ENCODE results near the gene IWS1. TPM values are rescaled to one million over a fixed set of nuclear protein-coding genes. Genes with fewer than 3 reads are reported as not detected.

IWS1 gene
- total RNA-seq, 1 donor from 2014 or later: 47.9 TPM

DNA sequence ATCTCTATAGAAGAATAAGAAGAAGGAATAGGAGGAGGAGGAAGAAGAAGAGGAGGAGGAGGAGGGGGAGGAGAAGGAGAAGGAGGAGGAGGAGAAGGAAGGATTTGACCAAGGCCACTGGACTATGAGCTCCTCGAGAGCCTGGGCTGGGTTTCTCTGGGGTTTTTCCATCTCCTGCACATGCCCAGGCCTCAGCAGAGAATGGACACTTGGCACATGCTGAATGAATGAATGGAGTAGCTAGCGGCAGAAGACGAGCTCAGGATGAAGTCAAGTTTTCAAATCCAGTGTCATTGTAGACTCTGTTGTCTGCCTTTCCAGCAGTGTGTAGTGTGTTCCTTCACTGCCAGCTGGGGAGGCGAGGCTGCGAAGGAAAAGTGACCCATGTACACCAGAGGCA, 11.4 kb upstream of the IWS1 start:
- H3K9me3 Mint-ChIP-seq: no peaks in the 10 kb centered on the region
- H3K4me3 Mint-ChIP-seq: no peak overlapping the region
- DNase-seq (ENCODE audit: low spot score in 2 of 2, unreplicated experiment in 2 of 2): no peak
- no peaks in the 10 kb centered on the region for H3K36me3 Mint-ChIP-seq
- H3K27me3 Mint-ChIP-seq (ENCODE audit: low read depth): peaks cover 70% of the 10 kb centered on the region
- no peak overlapping the region for H3K27ac Mint-ChIP-seq
- peaks cover 1% of the 10 kb centered on the region for H3K4me1 Mint-ChIP-seq
- TF ChIP-seq, protein P1, sequence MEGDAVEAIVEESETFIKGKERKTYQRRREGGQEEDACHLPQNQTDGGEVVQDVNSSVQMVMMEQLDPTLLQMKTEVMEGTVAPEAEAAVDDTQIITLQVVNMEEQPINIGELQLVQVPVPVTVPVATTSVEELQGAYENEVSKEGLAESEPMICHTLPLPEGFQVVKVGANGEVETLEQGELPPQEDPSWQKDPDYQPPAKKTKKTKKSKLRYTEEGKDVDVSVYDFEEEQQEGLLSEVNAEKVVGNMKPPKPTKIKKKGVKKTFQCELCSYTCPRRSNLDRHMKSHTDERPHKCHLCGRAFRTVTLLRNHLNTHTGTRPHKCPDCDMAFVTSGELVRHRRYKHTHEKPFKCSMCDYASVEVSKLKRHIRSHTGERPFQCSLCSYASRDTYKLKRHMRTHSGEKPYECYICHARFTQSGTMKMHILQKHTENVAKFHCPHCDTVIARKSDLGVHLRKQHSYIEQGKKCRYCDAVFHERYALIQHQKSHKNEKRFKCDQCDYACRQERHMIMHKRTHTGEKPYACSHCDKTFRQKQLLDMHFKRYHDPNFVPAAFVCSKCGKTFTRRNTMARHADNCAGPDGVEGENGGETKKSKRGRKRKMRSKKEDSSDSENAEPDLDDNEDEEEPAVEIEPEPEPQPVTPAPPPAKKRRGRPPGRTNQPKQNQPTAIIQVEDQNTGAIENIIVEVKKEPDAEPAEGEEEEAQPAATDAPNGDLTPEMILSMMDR (IDR thresholded peaks at IDR 0.05; ENCODE audit: unreplicated experiment): no peak

DNA sequence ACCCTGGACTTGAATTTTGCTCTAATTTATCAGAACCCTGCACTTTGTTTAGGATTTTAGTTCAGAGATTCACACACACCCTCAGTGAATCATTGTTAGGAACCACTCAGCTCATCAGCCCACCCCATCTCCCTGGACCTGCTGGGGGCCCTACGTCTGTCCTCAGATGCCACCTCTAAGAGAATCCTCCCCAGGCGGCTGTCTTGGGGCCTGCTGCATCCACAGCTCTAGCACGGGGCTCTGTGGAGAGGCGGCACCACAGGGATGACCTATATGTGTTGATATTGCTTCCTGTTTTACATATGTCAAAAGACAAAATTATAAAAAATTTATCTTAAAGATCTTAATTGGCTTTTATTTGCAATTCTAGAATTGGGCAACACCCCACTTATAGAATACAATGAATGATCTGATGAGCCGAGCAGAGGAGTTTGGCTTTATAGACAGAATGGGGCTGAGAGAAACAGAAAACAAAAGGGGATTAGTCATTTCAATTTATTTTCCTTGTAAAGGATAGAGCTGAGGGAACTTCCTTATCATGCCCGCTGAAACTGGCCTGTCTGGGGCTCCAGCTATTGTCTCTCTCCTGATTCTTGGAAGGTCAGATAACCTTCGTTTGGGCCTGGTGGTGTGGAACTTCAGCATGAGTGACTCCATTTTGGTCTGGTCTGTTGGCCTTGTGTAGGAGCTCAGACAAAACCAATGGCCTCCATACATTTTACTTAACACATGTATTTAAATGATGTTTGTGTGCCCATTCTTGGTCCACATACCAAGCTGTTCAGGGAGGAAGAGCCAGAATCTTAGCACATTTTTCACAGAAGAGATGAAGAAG, 10.6 kb upstream of the IWS1 start:
- Mint-ChIP-seq H3K36me3 (no peaks in the 10 kb centered on the region), H3K4me3 (no peak overlapping the region), H3K27me3 (ENCODE audit: low read depth) (peaks cover 72% of the 10 kb centered on the region), H3K9me3 (no peaks in the 10 kb centered on the region), H3K27ac (no peak overlapping the region), H3K4me1 (no peaks in the 10 kb centered on the region)
- DNase-seq (ENCODE audit: low spot score in 2 of 2, unreplicated experiment in 2 of 2): no peak
- TF ChIP-seq, protein P1 (IDR thresholded peaks at IDR 0.05; ENCODE audit: unreplicated experiment): no peak

DNA sequence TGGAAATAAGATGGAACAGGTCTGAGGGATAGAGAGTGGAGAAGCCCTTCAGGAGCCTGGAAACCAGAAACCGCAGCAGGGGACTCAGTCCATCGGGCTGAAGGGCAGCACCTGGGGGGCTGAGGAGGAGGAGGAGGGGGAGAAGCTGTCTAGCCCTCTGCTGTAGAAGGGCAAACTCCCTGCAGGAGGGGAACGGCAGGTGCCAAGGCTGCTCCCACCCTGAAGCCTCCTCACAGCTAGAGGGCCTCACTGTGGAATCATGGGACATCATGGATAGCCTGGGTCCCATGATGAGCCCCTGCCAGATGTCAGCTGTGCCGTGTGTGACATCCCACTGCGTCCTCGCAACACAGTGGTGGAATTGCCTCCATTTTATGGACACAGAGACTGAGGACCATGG, 9.6 kb upstream of the IWS1 start:
- peaks cover 66% of the 10 kb centered on the region for H3K27me3 Mint-ChIP-seq (ENCODE audit: low read depth)
- no peaks in the 10 kb centered on the region for H3K36me3 Mint-ChIP-seq
- no peak overlapping the region for H3K27ac Mint-ChIP-seq
- no peaks in the 10 kb centered on the region for H3K9me3 Mint-ChIP-seq
- H3K4me3 Mint-ChIP-seq: no peak overlapping the region
- TF ChIP-seq, protein P1 (IDR thresholded peaks at IDR 0.05; ENCODE audit: unreplicated experiment): no peak
- no peak for DNase-seq (ENCODE audit: low spot score in 2 of 2, unreplicated experiment in 2 of 2)
- no peaks in the 10 kb centered on the region for H3K4me1 Mint-ChIP-seq

- Mint-ChIP-seq H3K4me1 (no peaks in the 10 kb centered on the region), H3K9me3 (peaks cover under 1% of the 10 kb centered on the region), H3K36me3 (no peaks in the 10 kb centered on the region), H3K27ac (no peak within 1 kb of the TSS), H3K27me3 (ENCODE audit: low read depth) (peaks cover 64% of the 10 kb centered on the region), H3K4me3 (no peak within 1 kb of the TSS)
- no peak for DNase-seq (ENCODE audit: low spot score in 2 of 2, unreplicated experiment in 2 of 2)
- TF ChIP-seq, protein P1 (IDR thresholded peaks at IDR 0.05; ENCODE audit: unreplicated experiment): no peak
These were observed 9.2 kb upstream of the IWS1 start, which contains the start of gene MYO7B for GRCh38 chr2:127535422-127535901. MYO7B (plus strand) TSS chr2:127535683; CDS start chr2:127559723, 24,040 bp downstream.

GRCh38 chr2:127532296-127532695, 6.0 kb upstream of the IWS1 start:
- no peak for DNase-seq (ENCODE audit: low spot score in 2 of 2, unreplicated experiment in 2 of 2)

More at GRCh38 chr2:127532296-127532695, 6.0 kb upstream of the IWS1 start:
- Mint-ChIP-seq H3K4me3 (no peak overlapping the region), H3K9me3 (peaks cover 8% of the 10 kb centered on the region), H3K36me3 (no peaks in the 10 kb centered on the region), H3K27ac (no peak overlapping the region), H3K27me3 (ENCODE audit: low read depth) (peaks cover 44% of the 10 kb centered on the region), H3K4me1 (peaks cover 3% of the 10 kb centered on the region)
- TF ChIP-seq, protein P1 (IDR thresholded peaks at IDR 0.05; ENCODE audit: unreplicated experiment): no peak
